ENCODE measurements around the gene MDH2.
A peak's percentile ranks its signal among the peaks of the same experiment; 100 is the strongest.
"Not testable (repeated sequence)": the region's sequence is repeated elsewhere in the genome, so short reads cannot be mapped to it uniquely, and the experiment has no call there.

MDH2 gene

DNA sequence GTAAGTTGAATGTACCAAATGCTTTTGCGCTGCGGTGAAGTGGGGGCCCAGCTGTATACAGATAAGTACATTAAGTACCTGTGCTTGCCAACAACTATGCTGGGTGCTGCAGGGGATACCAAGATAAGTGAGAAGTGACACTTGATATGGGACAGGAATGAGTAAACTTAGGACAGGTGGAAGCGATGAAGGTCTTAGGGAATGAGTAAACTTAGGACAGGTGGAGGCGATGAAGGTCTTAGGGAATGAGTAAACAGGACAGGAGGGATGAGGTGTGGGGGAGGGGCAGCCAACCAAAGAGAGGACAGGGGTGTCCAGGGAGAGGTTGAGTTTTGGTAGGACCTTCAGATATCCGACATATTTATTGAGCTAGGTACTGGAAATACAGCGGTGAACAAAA, 1.4 kb downstream of the MDH2 start:
- DNase-seq, result no peak

DNA sequence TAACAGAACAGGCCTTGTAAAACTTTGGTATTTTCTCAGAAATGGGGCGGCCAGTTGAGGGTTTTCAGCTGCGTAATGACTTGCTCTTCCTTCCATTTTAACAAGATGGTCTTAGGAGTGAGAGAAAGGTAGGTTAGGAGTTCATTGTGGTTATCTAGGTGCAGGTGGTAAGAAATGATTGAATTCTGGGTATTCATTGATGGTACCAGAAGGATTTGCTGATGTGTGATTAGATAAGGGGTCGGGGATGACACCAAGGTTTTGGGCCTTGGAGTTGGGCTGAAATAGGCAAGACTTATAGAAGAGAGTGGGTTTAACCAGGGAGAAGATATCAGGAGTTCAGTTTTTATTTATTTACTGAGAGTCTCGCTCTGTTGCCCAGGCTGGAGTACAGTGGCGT, 2.6 kb downstream of the MDH2 start:
- no peak for DNase-seq

DNA sequence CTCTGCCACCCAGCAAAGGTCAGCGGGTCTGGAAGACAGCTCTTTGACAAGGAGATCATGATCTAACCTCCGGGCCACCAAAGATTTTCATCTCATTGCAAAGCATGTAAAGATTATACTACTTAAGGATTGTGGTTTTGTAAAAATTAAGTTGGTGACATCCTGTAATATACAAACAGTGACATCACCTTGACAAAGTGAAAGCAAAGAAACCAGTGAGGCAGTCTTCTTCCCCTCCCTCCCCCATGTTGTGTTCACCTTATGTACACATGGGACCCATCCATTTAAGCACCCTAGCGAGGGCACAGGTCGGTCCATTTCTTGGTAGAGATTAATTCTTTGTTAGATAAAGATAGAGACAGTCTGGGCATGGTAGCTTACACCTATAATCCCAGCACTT, 3.9 kb downstream of the MDH2 start:
- peak; percentile 37 for DNase-seq

DNA sequence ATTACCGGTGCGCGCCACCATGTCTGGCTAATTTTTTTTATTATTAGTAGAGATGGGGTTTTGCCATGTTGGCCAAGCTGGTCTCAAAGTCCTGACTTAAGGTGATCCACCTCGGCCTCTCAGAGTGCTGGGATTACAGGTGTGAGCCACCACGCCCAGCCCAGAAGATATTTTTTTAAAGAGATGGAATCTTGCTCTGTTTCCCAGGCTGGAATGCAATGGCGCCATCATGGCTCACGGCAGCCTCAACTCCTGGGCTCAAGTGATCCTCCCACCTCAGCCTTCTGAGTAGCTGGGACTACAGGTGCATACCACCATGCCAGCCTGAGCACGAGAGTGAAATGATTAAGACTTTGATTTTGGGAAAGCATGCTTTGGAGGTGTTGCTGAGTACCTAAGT, 4.8 kb downstream of the MDH2 start:
- DNase-seq, result not testable (repeated sequence)

DNA sequence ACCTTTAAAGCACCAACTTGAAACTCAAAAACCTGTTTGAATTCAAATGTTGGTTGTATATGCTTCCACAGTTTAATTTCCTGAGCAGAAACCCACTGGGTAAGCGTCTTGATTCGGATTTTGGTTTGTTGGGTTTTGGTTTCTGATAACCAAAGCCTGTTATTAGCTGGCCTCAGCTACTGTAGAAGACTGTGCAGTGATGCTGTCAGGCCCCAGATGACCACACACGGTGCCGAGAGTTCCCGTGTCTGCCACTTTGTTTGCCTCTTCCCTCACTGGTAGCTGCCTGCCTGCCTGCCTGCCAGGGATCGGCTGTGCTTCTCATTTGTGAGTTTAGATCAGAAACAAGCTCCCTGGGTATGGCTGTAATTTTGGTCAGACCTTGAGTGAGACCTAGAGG, 5.6 kb downstream of the MDH2 start:
- peak; percentile 24 for DNase-seq

DNA sequence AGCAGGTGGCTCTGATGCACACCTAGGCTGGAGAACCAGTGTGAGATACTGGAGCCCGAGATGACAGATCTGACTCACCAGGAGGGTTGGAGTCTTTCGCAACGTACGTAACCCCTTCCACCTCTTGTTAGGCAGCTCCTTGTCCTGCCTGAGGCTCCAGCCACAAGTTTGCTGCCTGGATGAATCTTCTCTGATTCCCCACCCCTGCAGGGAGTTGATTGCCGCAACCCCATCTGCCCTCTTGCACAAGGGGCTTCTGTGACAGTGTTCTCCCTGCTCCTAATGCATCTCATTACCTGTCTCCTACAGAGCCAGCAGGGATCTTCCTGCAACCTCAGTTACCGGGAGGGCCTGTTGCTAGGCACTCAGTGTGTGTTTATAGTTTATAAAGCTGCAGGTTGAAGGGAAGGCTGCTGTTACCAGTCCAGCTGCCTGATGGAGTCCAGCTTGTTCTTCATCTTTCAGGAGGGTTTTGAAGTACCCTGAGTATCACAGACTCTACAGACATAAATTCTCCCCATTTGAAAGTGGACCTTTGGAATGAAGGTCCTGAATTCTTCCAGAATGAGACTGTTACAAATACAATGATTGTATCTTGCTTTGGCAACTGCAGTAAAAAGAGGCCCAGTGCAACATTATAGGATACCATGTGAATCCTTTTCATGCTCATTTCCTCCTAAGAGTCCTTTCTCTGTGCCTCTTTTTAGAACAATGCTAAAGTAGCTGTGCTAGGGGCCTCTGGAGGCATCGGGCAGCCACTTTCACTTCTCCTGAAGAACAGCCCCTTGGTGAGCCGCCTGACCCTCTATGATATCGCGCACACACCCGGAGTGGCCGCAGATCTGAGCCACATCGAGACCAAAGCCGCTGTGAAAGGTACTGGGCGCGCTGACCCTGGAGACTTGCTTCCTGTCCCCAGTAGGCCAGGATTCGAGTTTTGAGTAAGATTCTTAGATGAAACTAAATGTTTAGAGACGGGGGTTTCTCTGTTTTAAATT, 6.5 kb downstream of the MDH2 start:
- peak; percentile 41 for DNase-seq

GRCh38 chr7:76056241-76056640, 8.3 kb downstream of the MDH2 start:
- DNase-seq, result no peak

DNA sequence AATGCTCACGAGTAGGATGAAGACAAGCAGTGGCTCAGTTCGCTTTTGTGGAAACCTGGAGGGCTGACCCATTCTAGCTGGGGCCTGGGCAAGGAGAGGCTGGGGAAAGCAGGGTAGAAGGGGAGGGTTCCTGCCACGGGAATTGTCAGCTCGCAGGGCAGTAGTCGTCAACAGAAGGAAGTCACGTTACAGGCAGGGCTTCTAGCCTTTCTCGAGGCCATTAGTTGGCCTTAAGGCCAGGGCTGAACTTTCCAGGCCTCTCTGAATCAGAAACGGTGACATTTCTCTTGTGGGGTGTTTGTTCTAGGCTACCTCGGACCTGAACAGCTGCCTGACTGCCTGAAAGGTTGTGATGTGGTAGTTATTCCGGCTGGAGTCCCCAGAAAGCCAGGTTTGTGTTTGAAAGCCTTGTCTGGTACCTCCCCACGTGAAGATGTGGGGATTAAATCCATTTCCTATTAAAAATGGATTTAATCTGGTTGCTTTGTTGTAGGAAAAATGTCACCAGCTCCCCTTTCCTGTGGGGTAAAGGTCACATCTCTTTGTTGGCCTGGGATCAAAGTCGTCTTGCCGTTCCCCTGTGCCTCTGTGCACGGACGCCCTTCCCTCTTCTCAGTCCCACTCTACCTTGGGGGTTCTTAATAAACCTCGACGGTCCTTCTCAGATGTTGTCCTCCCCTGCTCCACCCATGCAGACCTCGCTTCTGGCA, 9.4 kb downstream of the MDH2 start:
- DNase-seq, result no peak

GRCh38 chr7:76057813-76058145, 9.9 kb downstream of the MDH2 start:
- DNase-seq, result no peak

- DNase-seq, result not testable (repeated sequence)
Observed at GRCh38 chr7:76058745-76059144, 10.8 kb downstream of the MDH2 start.

DNA sequence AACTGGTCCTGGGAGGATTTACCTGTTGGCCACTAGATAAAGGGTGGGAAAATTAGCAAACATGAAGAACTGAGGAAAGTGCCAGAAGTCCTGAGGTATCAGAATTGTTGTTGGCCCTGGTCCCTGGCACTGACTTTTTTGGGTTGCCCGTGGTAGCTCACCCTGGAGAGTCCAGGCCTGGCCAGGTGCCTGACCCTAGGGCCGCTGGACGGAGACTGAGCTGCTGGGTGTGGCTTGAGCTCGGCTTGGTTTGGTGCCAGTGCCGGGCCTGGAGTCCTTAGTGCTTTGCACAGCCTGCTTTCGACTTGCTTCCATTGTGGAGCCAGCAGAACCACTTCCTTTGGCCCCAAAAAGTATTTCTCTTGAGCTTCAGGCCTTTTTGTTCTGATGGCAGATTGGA, 12.9 kb downstream of the MDH2 start:
- no peak for DNase-seq

GRCh38 chr7:76062254-76062653, 14.3 kb downstream of the MDH2 start:
- no peak for DNase-seq

DNA sequence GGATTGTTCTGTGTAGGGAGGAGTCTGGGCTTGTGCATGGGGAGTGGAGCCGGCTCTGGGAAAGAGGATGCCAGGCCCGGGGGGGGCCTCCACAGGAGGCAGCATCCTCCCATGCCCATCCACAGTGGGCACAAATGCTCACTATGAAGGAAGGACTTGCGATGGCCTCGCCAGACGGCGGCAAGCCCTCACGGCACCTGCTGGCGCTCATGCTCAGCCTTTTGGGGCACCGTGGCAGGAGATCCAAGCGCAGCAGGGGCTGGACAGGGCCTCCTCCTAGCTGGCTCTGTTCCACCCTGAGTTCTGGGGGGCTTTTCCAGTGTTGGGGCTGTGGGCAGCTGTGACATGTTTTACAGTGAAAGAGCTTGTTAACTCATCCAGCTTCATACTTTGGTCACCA, 15.2 kb downstream of the MDH2 start:
- no peak for DNase-seq

- DNase-seq, result no peak
Observed at GRCh38 chr7:76063525-76063924, 15.6 kb downstream of the MDH2 start.

GRCh38 chr7:76064208-76064970, 16.5 kb downstream of the MDH2 start:
- no peak for DNase-seq

DNA sequence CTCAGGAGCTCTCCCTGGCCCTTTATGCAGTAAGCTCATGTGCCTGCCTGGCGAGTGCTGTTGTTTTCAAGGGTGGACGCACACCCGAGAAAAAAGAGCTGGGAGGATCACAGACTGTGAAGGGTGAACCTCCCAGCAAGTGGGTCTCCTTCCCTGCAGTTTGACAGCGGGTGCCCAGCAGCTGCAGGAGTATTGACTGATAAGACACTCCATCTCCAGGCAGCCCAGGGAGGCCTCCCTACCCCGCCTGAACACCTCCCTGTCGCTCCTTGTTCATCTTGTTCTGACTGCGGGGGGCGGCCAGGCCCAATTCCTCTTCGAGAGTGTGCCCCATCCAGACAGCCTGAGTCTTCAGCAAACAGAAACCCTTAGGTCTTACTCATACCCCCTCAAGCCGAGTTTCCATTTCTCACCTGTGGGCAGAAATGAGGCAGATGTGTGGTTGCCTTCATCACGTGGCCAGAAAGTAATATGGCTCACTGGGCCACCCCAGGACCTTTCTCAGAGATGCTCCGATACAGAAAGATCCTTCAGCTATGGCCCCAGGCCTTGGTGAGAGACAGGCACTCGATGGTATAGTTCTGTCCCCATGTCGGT, 17.2 kb downstream of the MDH2 start:
- peak; percentile 33 for DNase-seq

GRCh38 chr7:76066716-76067503, 19.0 kb downstream of the MDH2 start:
- DNase-seq, result no peak

DNA sequence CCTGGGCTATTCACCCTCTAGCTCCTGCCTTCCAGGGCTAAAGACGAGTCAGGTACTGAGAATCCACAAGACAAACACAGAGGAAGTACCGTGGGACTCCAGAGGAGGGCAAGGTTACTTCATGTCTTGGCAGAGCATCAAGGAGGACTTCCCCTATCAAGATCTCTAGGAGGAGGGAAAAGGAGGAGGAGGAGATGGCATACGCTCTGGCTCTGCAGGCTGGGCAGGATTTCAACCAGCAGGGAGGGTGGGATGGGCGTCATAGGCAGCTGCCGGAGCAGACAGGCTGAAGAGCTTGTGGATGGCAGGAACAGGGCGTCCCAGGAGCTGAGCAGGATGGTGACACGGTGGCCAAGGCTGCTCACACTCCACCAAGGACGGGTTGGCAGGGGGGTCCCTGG, 21.3 kb downstream of the MDH2 start:
- DNase-seq, result no peak

GRCh38 chr7:76071316-76072242, 23.7 kb downstream of the MDH2 start:
- no peak for DNase-seq

DNA sequence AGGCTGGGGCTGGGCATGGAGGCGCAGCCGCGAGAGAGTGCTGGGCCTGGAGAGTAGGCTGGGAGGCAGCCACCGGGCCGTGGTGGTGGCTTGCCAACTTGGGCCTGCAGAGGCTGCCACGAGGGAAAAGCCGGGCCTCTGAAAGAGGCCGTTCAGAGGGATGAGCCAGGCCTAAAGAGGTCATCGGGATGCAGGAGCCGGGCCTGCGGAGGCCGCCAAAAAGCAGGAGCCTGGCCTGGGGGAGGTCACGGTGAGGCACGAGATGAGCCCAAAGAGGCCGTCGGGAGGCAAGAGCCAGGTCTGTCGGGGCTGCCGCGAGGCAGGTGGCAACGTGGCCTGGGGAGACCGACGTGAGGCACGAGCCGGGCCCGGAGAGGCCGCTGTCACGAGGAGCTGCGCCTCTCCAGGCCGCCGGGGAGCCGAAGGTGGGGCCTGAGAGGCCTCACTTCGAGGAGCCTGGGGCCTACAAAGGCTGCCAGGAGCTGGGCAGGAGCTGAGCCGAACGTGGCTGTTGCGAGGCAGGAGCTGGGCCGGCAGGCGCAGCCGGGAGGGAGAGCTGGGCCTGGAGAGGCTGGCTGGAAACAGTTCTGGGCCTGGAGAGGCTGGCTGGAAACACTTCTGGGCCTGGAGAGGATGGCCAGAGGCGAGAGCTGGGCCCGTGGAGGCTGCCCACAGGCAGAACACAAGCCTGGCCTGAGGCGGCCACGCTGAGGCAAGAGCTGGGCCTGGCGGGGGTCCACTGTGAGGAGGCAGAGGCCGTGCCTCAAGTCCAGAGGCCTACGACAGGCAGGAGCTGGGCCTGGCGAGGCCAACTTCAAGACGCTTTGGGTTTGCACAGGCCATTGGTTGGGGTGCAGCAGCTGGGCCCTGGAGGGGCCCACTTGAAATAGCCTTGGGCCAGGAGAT, 24.6 kb downstream of the MDH2 start:
- DNase-seq, result no peak
